Stimulated activated effector memory CD8-positive, alpha-beta T cell treated with anti-CD3 and anti-CD28 coated beads, Interleukin-12 subunit alpha, Interleukin-12 subunit beta, amount 100 ng/mL, for 72 hours (primary cell): ENCODE measurements around the gene SEC61A1.

ENCODE experiments used
- ATAC-seq: fragments of 150-1000 bp; cut with Tn5 transposase; 2 replicates; pipeline ENCODE4 v1.10.0; 2021
- DNase-seq, 2 donors: peaks; one replicate each; pipeline ENCODE4 v3.0.0; 2021 to 2022; ENCODE audit warnings: low spot score in 2 of 2
- H3K27ac Mint-ChIP-seq: one replicate; pipeline ENCODE4 v1.8.0; 2022; ENCODE audit warnings: mild to moderate bottlenecking, mixed read lengths
- H3K36me3 Mint-ChIP-seq: one replicate; pipeline ENCODE4 v1.8.0; 2022; ENCODE audit warnings: mild to moderate bottlenecking, mixed read lengths
- H3K4me1 Mint-ChIP-seq: one replicate; pipeline ENCODE4 v1.8.0; 2022; ENCODE audit warnings: mixed read lengths
- H3K4me3 Mint-ChIP-seq: one replicate; pipeline ENCODE4 v1.8.0; 2022; ENCODE audit warnings: mild to moderate bottlenecking, mixed read lengths
- H3K9me3 Mint-ChIP-seq: one replicate; pipeline ENCODE4 v1.8.0; 2022; ENCODE audit warnings: mixed read lengths

The SEC61A1 gene

DNA sequence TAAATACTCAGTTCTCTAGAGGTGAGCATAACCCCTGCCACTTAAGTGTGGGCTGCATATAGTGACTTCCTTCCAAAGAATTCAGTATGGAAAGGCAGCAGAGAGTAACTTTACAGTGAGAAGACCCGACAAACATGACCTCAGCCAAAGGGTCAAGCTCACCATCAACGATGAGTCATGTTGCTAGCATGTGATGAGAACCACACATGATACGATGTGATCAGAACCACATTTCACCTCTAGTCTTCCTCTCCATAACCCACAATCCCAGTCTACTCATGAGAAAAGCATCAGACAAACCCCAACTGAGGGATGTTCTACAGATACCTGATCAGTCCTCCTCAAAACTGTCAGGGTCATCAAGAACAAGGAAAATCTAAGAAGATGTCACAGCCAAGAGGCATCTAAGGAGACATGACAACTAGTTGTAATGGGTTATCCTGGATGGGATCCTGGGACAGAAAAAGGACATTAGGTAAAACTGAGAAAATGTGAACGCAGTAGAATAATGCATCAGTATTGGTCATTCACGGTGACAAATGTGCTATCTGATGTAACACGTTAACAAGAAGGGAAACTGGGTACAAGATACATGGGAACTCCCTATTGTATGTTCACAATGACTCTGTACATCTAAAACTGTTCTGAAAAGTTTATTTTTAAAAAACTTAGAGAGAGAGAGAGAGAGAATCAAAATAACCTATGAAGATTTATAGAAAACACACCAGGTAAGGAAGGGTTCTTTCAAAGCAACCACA, 28.3 kb downstream of the SEC61A1 start:
- Mint-ChIP-seq H3K4me3 (no peak overlapping the region), H3K4me1 (peaks cover 9% of the 10 kb centered on the region), H3K9me3 (no peaks in the 10 kb centered on the region), H3K27ac (no peak overlapping the region), H3K36me3 (peaks cover 61% of the 10 kb centered on the region)
- ATAC-seq, result no peak
- DNase-seq, result no peak

DNA sequence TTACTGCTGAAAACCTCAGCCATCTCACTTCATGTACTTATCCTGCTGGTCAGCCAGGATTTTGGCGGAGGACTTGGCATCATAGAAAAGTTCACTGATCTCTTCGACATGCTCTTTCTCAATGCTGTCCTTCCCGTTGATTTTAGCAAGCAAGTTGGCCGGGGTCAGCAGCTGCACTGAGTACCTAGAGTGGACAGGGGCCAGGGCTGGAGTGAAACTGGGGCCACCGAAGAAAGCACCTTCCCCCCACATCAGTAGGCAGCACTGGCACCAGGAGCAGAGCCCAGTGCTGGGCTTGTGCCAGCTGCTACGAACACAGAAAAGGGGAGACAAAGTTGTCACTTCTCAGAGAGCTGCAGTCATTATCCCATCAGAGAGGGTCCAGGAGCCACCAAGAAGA, 29.0 kb downstream of the SEC61A1 start:
- Mint-ChIP-seq H3K9me3 (no peaks in the 10 kb centered on the region), H3K36me3 (peaks cover 63% of the 10 kb centered on the region), H3K27ac (no peak overlapping the region), H3K4me1 (peaks cover 7% of the 10 kb centered on the region), H3K4me3 (no peak overlapping the region)
- DNase-seq, result no peak
- no peak for ATAC-seq

DNA sequence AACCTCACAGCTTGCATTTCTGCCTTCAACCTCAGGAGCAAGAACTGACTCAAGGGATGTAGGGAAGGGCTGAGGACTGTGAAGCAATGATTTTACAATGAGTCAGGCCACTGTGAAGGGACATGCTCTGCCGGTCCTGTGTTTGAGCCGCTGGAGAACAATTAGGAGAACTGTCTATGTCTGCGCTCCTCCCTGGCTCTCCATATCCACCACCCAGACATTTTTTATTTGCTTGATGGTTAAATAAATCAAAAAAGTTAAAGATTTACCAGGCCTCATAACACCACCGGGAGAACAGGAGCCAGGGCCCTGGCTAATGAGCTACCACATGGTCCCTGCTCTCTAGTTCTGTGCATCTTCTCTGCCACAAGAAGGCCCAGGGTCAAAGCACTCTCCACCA, 29.6 kb downstream of the SEC61A1 start:
- Mint-ChIP-seq H3K9me3 (no peaks in the 10 kb centered on the region), H3K4me1 (peaks cover 7% of the 10 kb centered on the region), H3K27ac (no peak overlapping the region), H3K36me3 (peaks cover 65% of the 10 kb centered on the region), H3K4me3 (no peak overlapping the region)
- DNase-seq (no peak), ATAC-seq (no peak)

DNA sequence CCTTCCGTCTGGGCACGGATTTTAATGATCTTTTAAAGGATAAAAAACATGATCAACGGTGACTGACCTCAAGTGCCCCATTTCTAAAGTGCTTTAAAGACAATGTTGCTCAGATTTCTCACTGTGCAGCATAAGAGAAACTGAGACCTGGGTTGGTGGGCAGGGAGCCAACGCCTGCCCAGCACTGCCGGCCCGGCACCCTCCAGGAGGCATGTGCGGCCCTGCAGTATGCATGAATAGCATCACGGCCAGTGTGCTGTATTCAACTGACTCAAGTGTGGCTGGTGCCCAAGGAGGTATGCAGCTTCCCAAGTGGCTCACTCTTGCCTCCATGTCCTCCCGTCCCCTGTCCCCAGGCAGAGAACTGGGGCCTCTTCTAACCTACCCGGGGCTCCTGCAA, 30.3 kb downstream of the SEC61A1 start:
- Mint-ChIP-seq H3K27ac (no peak overlapping the region), H3K9me3 (no peaks in the 10 kb centered on the region)

DNA sequence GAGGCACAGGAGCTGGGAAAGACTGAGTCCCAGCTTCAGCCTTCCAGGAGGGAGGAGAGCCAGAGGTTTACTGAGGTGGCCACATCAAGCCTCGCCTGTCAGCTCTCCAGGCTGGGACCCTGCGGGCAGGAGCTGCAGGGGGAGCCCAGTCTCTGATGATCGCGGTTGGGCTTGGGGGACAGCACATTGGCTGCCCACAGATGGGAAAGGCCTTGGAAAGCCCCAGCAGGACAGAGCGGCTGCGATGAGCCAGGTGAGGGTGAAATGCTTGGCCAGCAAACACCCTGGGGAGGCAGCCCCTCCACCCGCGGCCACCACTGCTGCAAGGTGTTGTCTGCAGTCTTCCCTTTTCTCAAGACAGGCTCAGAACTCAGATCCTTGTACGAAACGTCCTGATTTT, 31.2 kb downstream of the SEC61A1 start:
- Mint-ChIP-seq H3K4me1 (peaks cover 7% of the 10 kb centered on the region), H3K36me3 (peaks cover 72% of the 10 kb centered on the region), H3K4me3 (no peak overlapping the region), H3K27ac (no peak overlapping the region), H3K9me3 (no peaks in the 10 kb centered on the region)
- ATAC-seq (no peak), DNase-seq (no peak)

More for the DNA sequence above, 30.3 kb downstream of the SEC61A1 start:
- ATAC-seq (no peak), DNase-seq (no peak)
- H3K4me3 Mint-ChIP-seq, result no peak overlapping the region
- peaks cover 7% of the 10 kb centered on the region for H3K4me1 Mint-ChIP-seq
- H3K36me3 Mint-ChIP-seq, result peaks cover 72% of the 10 kb centered on the region

DNA sequence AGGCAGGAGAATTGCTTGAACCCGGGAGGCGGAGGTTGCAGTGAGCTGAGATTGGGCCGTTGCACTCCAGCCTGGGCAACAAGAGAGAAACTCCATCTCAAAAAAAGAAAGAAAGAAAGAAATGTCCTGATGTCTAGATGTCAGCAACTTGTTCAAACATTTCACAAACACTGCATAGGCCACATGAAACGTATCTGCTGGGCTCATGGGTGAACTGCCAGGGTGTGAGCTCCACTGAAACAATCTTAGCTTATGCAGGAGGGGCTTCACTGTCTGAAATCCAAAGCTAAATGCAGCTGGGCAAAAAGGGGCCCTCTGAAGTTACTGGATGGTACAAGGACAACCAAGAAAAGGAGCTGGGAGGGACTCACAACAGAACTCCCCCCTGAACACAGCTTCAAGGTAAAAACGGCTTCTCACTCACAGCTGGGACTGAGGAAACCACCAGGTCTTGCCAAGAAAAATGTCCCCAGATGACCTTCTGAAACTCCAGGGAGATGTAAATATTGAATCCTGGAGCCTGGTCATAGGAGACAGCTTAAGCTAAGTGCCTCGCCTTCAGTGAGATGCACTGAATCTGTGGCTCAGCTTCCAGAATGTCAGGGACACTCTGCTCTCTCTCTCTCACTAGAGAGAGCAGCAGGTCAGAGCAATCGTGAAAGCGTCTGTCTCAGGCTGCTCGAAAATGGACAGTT, 31.9 kb downstream of the SEC61A1 start:
- H3K4me1 Mint-ChIP-seq, result peaks cover 7% of the 10 kb centered on the region

DNA sequence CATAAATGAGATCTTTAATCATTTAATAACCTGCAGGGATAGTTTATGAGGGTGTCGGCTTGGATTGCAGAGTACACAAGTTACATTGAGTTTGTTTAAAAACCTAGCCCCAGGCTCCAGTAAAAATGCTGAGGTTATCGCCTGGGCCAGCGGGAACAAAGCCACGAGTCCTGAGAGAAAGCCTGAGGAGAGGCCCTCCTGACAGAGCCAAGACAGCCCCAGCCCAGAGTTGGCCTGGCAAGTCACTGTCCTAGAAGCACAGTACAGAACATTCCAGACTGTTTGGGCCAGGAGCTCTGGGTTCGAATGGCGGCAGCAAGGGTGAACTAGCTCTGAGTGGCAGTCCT, 32.4 kb downstream of the SEC61A1 start:
- ATAC-seq (no peak), DNase-seq (no peak)
- Mint-ChIP-seq H3K9me3 (no peaks in the 10 kb centered on the region), H3K4me1 (peaks cover 7% of the 10 kb centered on the region), H3K4me3 (no peak overlapping the region), H3K36me3 (peaks cover 65% of the 10 kb centered on the region), H3K27ac (no peak overlapping the region)

More for the DNA sequence above, 31.9 kb downstream of the SEC61A1 start:
- Mint-ChIP-seq H3K27ac (no peak overlapping the region), H3K4me3 (no peak overlapping the region), H3K36me3 (peaks cover 64% of the 10 kb centered on the region), H3K9me3 (no peaks in the 10 kb centered on the region)
- ATAC-seq, result no peak
- DNase-seq, result no peak

DNA sequence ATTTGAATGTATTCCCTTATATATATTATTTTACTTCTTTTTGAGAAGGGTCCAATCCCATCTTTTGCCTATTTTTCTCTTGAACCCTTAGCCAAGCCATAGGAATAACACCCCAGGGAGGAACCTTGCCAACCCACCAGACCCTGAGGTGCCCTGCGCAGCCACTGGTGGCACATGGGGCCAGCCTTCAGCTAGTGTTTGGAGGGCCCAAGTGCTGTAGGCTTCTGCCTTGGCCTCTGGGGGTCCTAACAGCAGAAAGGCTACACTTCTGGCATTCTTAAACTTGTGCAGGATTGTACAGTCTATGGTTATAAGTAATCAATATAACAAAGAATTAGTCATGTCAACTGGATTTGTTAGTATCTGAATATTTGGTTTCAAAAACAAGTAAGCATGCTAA, 36.9 kb downstream of the SEC61A1 start:
- H3K36me3 Mint-ChIP-seq, result peaks cover 65% of the 10 kb centered on the region

DNA sequence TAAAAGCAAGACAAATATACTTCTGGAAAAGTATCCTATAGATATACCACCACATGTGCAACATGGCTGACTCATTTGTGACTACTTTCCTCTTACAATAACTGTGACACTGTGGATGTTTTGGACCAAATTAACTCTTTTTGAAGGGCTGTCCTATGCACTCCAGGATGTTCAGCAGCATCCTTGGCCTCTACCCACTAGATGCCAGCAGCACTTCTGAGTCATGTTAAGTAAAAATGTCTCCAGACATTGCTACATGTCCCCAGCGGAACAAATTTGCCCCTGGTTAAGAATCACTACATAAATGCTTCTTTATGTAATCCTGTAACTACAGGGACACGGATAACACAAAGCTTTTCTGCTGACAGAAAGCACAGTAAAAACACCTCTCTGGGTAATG, 39.3 kb downstream of the SEC61A1 start:
- ATAC-seq (no peak), DNase-seq (no peak)
- Mint-ChIP-seq H3K27ac (no peak overlapping the region), H3K4me3 (no peak overlapping the region), H3K36me3 (peaks cover 73% of the 10 kb centered on the region), H3K9me3 (no peaks in the 10 kb centered on the region), H3K4me1 (peaks cover 12% of the 10 kb centered on the region)

More for the DNA sequence above, 36.9 kb downstream of the SEC61A1 start:
- Mint-ChIP-seq H3K9me3 (no peaks in the 10 kb centered on the region), H3K27ac (no peak overlapping the region), H3K4me1 (peaks cover under 1% of the 10 kb centered on the region), H3K4me3 (no peak overlapping the region)
- ATAC-seq (no peak), DNase-seq (no peak)

DNA sequence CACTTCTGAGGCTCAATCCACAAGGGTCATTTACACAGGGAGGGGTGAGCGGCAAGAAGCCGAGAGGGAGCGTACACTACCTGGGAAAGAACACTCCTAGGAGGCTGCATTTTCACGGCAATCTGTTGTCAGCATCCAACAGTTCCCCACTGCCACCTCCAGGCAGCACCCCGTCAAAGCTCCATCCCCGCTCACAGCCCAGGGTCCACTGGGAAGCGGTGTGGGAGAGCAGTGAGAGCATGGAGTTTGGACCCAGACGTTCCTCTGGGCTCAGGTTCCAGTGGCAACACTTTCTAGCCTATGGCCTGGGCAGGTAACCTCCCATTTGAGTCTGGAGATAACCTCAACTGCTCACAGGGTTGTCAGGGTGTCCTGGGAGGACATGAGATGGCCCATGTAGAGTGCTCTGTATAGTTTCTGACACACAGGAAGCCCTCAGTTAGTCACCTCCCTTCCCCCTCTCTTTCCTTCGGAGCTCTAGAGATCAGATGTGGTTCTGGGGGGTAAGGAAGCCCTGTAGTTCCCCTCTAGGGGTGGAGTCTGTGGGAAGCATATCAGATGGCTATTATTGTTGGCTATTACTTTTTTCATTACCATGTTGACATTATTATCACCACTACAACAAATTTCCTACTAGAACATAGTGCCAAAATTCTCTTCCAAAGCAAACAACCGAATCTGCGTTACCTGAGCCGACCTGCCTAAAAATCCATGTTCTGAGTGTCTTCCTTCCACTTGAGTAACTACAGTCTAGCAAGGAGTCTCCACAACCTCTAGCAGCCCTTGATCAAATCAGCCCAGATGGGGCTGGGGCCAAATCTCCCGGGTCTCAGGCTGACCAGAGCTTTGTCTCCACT, 42.3 kb downstream of the SEC61A1 start:
- H3K36me3 Mint-ChIP-seq, result peaks cover 92% of the 10 kb centered on the region
- no peaks in the 10 kb centered on the region for H3K9me3 Mint-ChIP-seq
- DNase-seq (no peak), ATAC-seq (peak; percentile 66)
- H3K4me1 Mint-ChIP-seq, result peaks cover 12% of the 10 kb centered on the region
- no peak overlapping the region for H3K4me3 Mint-ChIP-seq
- H3K27ac Mint-ChIP-seq, result peak overlapping the region; percentile 38

DNA sequence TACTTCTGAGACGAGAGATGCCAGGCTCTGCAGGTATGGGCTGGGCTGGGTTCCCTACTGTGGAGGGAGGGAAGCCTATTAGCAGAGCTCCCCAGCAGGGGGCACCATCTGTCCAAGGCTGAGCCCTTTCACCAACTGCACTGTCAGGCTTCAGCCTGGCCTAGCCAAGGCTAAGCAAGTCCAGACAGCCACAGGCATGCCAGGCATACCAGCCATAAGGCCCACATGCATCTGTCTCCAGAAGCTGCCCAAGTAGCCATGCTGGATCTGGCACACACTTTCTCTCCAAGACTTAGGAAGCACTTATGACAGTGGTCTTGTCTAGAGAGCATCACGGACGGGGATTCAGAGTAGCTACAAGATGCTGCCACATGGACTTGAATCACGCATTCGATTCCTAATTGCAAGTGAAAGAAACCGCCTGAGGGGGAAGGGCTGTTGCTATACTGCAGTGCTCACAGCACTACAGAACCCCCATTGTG, 43.0 kb downstream of the SEC61A1 start:
- peaks cover 93% of the 10 kb centered on the region for H3K36me3 Mint-ChIP-seq
- no peaks in the 10 kb centered on the region for H3K9me3 Mint-ChIP-seq
- peak overlapping the region; percentile 75 for H3K27ac Mint-ChIP-seq
- ATAC-seq (peak; percentile 98), DNase-seq (peak; percentile 72 to 87)
- H3K4me3 Mint-ChIP-seq, result no peak overlapping the region
- peaks cover 12% of the 10 kb centered on the region for H3K4me1 Mint-ChIP-seq

DNA sequence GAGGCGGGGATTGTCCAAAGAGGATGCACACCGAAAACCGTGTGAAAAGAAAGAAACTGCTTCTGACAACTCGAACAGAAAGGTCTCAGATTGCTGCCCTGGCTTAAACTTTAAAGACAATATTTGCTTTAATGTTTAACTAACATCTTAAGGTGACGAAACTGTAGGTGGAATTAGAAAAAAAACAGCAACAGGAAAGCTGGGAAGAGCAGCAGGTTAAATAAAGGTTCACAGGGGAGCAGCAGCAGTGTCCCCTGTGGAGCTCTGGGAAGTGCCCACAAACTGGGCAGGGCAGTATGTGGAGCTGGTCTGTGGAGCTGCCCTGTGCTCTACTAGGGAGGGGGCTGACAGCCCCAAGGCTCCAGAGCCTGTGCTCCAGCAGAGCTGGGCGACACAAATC, 46.0 kb downstream of the SEC61A1 start:
- Mint-ChIP-seq H3K4me1 (peaks cover 12% of the 10 kb centered on the region), H3K4me3 (no peak overlapping the region), H3K9me3 (no peaks in the 10 kb centered on the region), H3K27ac (peak overlapping the region; percentile 85), H3K36me3 (peaks cover 99% of the 10 kb centered on the region)
- DNase-seq (no peak), ATAC-seq (no peak)

DNA sequence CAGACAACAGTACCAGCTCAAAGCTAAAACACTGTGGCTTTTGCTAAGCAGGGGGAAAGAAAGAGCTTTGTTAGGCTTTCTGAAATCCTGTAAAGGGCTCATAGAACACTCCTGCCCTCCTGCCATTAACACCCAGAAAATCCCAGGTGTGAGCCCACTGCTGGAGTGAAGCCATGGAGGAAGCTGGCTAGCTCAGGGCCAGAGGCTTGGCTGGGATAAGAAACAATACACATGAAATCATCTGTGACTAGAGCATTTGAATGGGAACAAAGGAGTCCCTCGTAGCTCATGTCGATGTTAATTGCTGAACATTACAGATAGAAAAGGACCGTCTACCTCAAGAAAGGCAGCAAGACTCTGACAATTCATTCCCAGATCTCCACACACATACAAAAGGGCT, 47.9 kb downstream of the SEC61A1 start:
- Mint-ChIP-seq H3K4me1 (peaks cover 3% of the 10 kb centered on the region), H3K36me3 (peaks cover 99% of the 10 kb centered on the region)

DNA sequence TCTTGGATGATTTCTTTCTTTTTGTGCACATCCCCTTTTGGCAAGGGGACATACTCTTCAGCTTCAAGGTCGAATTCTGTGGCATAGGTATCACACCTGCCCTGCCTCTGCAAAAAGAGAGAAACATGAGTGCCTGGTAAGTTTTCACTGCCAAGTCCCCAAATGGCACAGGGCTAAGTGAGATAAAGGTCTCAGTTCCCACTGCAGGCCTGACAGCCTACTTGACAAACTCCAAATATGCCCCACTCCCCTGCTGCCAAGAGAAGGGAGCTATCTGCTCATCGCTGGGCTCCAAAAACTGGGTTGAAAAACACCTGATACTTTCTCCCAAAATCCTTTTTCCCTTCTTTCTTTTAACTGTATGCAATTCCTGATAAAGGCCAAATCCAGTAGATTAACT, 48.4 kb downstream of the SEC61A1 start:
- ATAC-seq, result no peak
- Mint-ChIP-seq H3K27ac (peak overlapping the region; percentile 54), H3K36me3 (peaks cover 99% of the 10 kb centered on the region), H3K9me3 (no peaks in the 10 kb centered on the region), H3K4me1 (no peaks in the 10 kb centered on the region), H3K4me3 (no peak overlapping the region)
- no peak for DNase-seq

More for the DNA sequence above, 47.9 kb downstream of the SEC61A1 start:
- DNase-seq (no peak), ATAC-seq (no peak)
- peak overlapping the region; percentile 54 for H3K27ac Mint-ChIP-seq
- H3K4me3 Mint-ChIP-seq, result no peak overlapping the region
- no peaks in the 10 kb centered on the region for H3K9me3 Mint-ChIP-seq

DNA sequence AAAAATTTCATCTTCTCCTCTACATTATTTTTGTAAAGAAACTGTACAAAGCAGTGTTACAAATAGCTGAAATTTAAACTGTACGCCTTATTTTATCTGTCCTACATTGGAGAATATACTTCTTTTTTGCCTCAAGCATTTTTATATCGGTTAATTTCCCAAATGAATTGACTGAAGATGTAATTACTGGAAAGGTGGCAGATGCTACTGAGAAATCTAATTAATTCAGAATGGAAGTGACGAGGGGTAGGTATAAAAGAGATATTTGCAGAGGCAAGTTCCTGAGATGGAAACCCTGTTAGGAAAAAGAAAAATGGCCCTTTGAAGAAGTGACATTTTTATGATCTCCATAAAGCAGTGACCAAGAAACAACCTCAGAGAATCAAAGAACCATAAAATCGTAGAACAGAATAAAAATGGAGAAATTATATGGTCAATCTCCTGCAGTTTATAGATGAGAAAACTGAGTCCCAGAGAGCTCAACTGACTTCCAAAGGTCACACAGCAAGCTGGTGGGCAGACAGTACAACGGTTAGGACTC, 51.0 kb downstream of the SEC61A1 start:
- ATAC-seq (no peak), DNase-seq (no peak)
- Mint-ChIP-seq H3K27ac (no peak overlapping the region), H3K9me3 (no peaks in the 10 kb centered on the region), H3K36me3 (peaks cover 89% of the 10 kb centered on the region), H3K4me1 (no peaks in the 10 kb centered on the region), H3K4me3 (no peak overlapping the region)
